HCT116 (cell line): ENCODE measurements around the gene KCNQ4. TPM values are rescaled to one million over a fixed set of nuclear protein-coding genes. Genes with fewer than 3 reads are reported as not detected.
A peak's percentile ranks its signal among the peaks of the same experiment; 100 is the strongest.

Experiments used
- ATAC-seq: fragments of 200-7000 bp; cut with Tn5 transposase; 2 replicates; pipeline ENCODE4 v1.9.1; 2020; ENCODE audit warnings: mild to moderate bottlenecking, moderate library complexity
- BruUV-seq: library from RNA; stranded (reverse); fragments of 400-500 nt; replicated peaks from 2 replicates; lab custom pipeline; 2021; lab: Mats Ljungman, UMichigan
- CTCF ChIA-PET: fragments of 300-600 bp; sonication (Branson Sonifier 250); formaldehyde crosslinking; loops from one replicate; lab custom pipeline; 2021; ENCODE audit warnings: antibody characterized with exemption; lab: Charles Lee
- POLR2A ChIA-PET: fragments of 300-600, 350-600 bp; sonication (Branson Sonifier 250); formaldehyde crosslinking; loops from one replicate; lab custom pipeline; 2021; ENCODE audit warnings: antibody characterized with exemption; lab: Charles Lee
- RAD21 ChIA-PET, 2 experiments: fragments of 300-600 bp; sonication (Branson Sonifier 250); formaldehyde crosslinking; loops; one replicate each; lab custom pipeline; 2023; ENCODE audit warnings: low total read pairs in 2 of 2; ENCODE audit not compliant: uncharacterized antibody in 2 of 2, unreplicated experiment in 2 of 2, low non-redundant PET in 1 of 2; lab: Charles Lee
- DNase-seq: peaks from one replicate; pipeline ENCODE4 v3.0.0-alpha.2; 2010; ENCODE audit warnings: low read depth, low spot score
- H2AFZ ChIP-seq: fragments of 200-600 bp; shearing (Covaris generic), sonication (generic); 2 replicates; pipeline ENCODE4 v1.6.1; 2017; ENCODE audit warnings: low read depth, mixed run types, mixed read lengths, antibody characterized with exemption, low read length; ENCODE audit not compliant: poor library complexity, severe bottlenecking
- H3K27ac ChIP-seq: 2 replicates; pipeline ENCODE4 v1.5.1; 2012; ENCODE audit warnings: low read depth, low read length
- H3K27me3 ChIP-seq: fragments of 200-600 bp; sonication (generic); 2 replicates; pipeline ENCODE4 v1.6.1; 2016; ENCODE audit warnings: mixed run types, low read length, mixed read lengths; ENCODE audit not compliant: insufficient read depth
- H3K36me3 ChIP-seq, 2 experiments: fragments of 200-500 bp in 1 of 2; fragments of 200-600 bp in 1 of 2; sonication (Bioruptor generic) in 1 of 2; sonication (generic) in 1 of 2; 2 replicates each; pipeline versions ENCODE4 v1.5.1 to v1.6.1; 2014 to 2016; ENCODE audit warnings: low read length in 2 of 2, inconsistent platforms in 1 of 2, mixed read lengths in 1 of 2, mixed run types in 1 of 2; ENCODE audit not compliant: insufficient read depth in 2 of 2, control insufficient read depth in 1 of 2
- H3K4me1 ChIP-seq, 2 experiments: fragments of 200-600 bp in 1 of 2; sonication (generic) in 1 of 2; 2 replicates each; pipeline versions ENCODE4 v1.5.1 to v1.6.1; 2012 to 2017; ENCODE audit warnings: low read length in 2 of 2, inconsistent platforms in 1 of 2, mild to moderate bottlenecking in 1 of 2, mixed read lengths in 1 of 2, mixed run types in 1 of 2, moderate library complexity in 1 of 2; ENCODE audit not compliant: insufficient read depth in 2 of 2, control insufficient read depth in 1 of 2
- H3K4me2 ChIP-seq: fragments of 200-600 bp; sonication (generic); 2 replicates; pipeline ENCODE4 v1.6.1; 2017; ENCODE audit warnings: mixed run types, low read length, mixed read lengths
- H3K4me3 ChIP-seq, 2 experiments: fragments of 200-600 bp in 1 of 2; sonication (generic) in 1 of 2; replicated peaks in 1 of 2; 2 replicates each; pipeline ENCODE4 v1.5.1; 2011 to 2016; ENCODE audit warnings: low read length in 2 of 2, control low read depth in 1 of 2, low read depth in 1 of 2, mild to moderate bottlenecking in 1 of 2, mixed read lengths in 1 of 2, mixed run types in 1 of 2
- H3K79me2 ChIP-seq: fragments of 200-600 bp; sonication (generic); 2 replicates; pipeline ENCODE4 v1.6.1; 2017; ENCODE audit warnings: mild to moderate bottlenecking, mixed run types, low read length, moderate library complexity, mixed read lengths; ENCODE audit not compliant: insufficient read depth
- H3K9ac ChIP-seq: fragments of 200-600 bp; sonication (generic); 2 replicates; pipeline ENCODE4 v1.6.1; 2016; ENCODE audit warnings: low read length, mixed read lengths
- H3K9me2 ChIP-seq: fragments of 200-600 bp; sonication (generic), shearing (Covaris generic); 2 replicates; pipeline ENCODE4 v1.6.1; 2017; ENCODE audit warnings: mixed run types, mild to moderate bottlenecking, moderate library complexity; ENCODE audit not compliant: insufficient read depth
- H3K9me3 ChIP-seq, 2 experiments: fragments of 200-500 bp in 1 of 2; fragments of 200-600 bp in 1 of 2; sonication (Bioruptor generic) in 1 of 2; sonication (generic) in 1 of 2; 2 replicates each; pipeline ENCODE4 v1.6.1; 2014 to 2017; ENCODE audit warnings: low read length in 2 of 2, mixed read lengths in 2 of 2, inconsistent platforms in 1 of 2, low read depth in 1 of 2, mild to moderate bottlenecking in 1 of 2, mixed run types in 1 of 2, moderate library complexity in 1 of 2; ENCODE audit not compliant: control insufficient read depth in 1 of 2, insufficient read depth in 1 of 2
- H4K20me1 ChIP-seq: fragments of 200-600 bp; sonication (generic), shearing (Covaris generic); 2 replicates; pipeline ENCODE4 v1.6.1; 2017; ENCODE audit warnings: mixed run types, mild to moderate bottlenecking, moderate library complexity; ENCODE audit not compliant: insufficient read depth
- CBX3 ChIP-seq: IDR thresholded peaks from 2 replicates; pipeline ENCODE4 v1.6.1; 2012; ENCODE audit warnings: low read depth
- CEBPB ChIP-seq: IDR thresholded peaks from 2 replicates; pipeline ENCODE4 v1.6.1; 2012; ENCODE audit warnings: low read depth
- ELF1 ChIP-seq: IDR thresholded peaks from 2 replicates; pipeline ENCODE4 v1.6.1; 2012; ENCODE audit warnings: low read depth, borderline replicate concordance
- EZH2 ChIP-seq: fragments of 200-600 bp; sonication (generic); IDR thresholded peaks from 2 replicates; pipeline ENCODE4 v1.6.1; 2017; ENCODE audit warnings: antibody characterized with exemption, mixed run types
- EZH2phosphoT487 ChIP-seq: fragments of 200-600 bp; IDR thresholded peaks from 2 replicates; pipeline ENCODE4 v1.6.1; 2018; ENCODE audit warnings: antibody characterized with exemption, borderline replicate concordance
- JUND ChIP-seq: IDR thresholded peaks from 2 replicates; pipeline ENCODE4 v1.6.1; 2012
- POLR2AphosphoS5 ChIP-seq: IDR thresholded peaks from 2 replicates; pipeline ENCODE4 v1.6.1; 2011; ENCODE audit warnings: mild to moderate bottlenecking, low read depth, low read length, moderate library complexity
- SP1 ChIP-seq: IDR thresholded peaks from 2 replicates; pipeline ENCODE4 v1.6.1; 2012; ENCODE audit warnings: low read depth
- SRF ChIP-seq: IDR thresholded peaks from 2 replicates; pipeline ENCODE4 v1.6.1; 2012; ENCODE audit warnings: low read depth
- ZFX ChIP-seq: fragments of 450-650 bp; IDR thresholded peaks from 2 replicates; pipeline ENCODE4 v1.6.1; 2017
- intact Hi-C: fragments of 100-400 bp; cut with micrococcal nuclease; formaldehyde crosslinking; loops from 2 replicates; pipeline ENCODE4 v1.10.0; 2022
- total RNA-seq: library from RNA; stranded (reverse); gene quantifications from one replicate; pipeline ENCODE4 v1.2.1, GENCODE V29; 2021; ENCODE audit not compliant: unreplicated experiment
- TF ChIP-seq, protein P1 (sequence below): IDR thresholded peaks from 2 replicates; pipeline ENCODE4 v1.6.1; 2011; ENCODE audit warnings: mild to moderate bottlenecking, low read length, moderate library complexity; ENCODE audit not compliant: insufficient replicate concordance; ENCODE audit errors: extremely low read depth

Gene KCNQ4
- total RNA-seq, 1 experiment from 2014 or later = 4.1 TPM

DNA sequence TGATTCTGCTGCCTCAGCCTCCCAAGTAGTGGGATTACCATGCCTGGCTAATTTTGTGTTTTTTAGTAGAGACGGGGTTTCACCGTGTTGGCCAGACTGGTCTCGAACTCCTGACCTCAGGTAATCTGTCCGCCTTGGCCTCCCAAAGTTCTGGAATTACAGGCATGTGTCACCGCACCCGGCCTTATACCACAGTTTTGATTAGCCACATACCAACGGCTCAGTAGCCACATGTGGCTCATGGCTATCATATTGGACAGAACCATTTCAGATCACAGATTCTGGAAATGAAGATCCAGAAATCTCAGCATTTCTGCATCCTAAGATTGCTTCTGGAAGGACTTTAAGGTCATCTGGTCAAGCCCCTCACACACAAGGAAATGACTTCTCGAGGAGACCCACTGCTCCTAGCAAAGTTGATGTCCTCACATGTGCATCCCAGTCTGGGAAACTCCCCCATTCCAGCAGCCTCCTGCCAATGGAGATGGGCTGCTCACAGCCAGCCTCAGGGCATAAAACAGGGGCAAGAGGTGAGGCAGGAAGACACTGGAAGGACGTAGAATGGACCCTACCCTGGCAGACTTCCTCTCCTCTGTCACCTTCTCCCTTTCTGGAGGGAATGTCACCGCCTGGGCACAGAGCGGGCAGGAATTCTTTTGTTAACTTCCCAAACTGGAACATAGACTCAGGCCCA is 96.0 kb downstream of the KCNQ4 start:
- intact Hi-C loops = no loop called here
- Histone ChIP-seq H3K27ac (no peak overlapping the region), H4K20me1 (no peaks in the 10 kb centered on the region)
- RAD21 ChIA-PET = no interaction called here
- TF ChIP-seq EZH2phosphoT487 (no peak), JUND (no peak), CEBPB (no peak), SP1 (no peak), CBX3 (no peak), SRF (no peak), ZFX (no peak), EZH2 (no peak), ELF1 (no peak), POLR2AphosphoS5 (no peak)
- TF ChIP-seq, protein P1, sequence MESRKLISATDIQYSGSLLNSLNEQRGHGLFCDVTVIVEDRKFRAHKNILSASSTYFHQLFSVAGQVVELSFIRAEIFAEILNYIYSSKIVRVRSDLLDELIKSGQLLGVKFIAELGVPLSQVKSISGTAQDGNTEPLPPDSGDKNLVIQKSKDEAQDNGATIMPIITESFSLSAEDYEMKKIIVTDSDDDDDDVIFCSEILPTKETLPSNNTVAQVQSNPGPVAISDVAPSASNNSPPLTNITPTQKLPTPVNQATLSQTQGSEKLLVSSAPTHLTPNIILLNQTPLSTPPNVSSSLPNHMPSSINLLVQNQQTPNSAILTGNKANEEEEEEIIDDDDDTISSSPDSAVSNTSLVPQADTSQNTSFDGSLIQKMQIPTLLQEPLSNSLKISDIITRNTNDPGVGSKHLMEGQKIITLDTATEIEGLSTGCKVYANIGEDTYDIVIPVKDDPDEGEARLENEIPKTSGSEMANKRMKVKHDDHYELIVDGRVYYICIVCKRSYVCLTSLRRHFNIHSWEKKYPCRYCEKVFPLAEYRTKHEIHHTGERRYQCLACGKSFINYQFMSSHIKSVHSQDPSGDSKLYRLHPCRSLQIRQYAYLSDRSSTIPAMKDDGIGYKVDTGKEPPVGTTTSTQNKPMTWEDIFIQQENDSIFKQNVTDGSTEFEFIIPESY = no peak
- TF ChIP-seq, all 23 proteins: peak for 0
- Histone ChIP-seq H3K4me1 (peaks cover 35 to 68% of the 10 kb centered on the region in 2 experiments), H3K9me2 (no peaks in the 10 kb centered on the region), H3K79me2 (no peaks in the 10 kb centered on the region), H3K27me3 (no peaks in the 10 kb centered on the region), H2AFZ (peak overlapping the region; percentile 38), H3K4me3 (no peak overlapping the region), H3K4me2 (0 out of 2 replicates have a peak overlapping the region, but pooled peaks have one; percentile 5), H3K9me3 (no peaks in the 10 kb centered on the region), H3K9ac (peak overlapping the region; percentile 2; the same call in 1 of the 2 replicates), H3K36me3 (no peaks in the 10 kb centered on the region)
- ATAC-seq (no peak), DNase-seq (no peak)
- POLR2A ChIA-PET = no interaction called here
- CTCF ChIA-PET = interaction anchor here (1.0 kb wide), 1 partner anchor 69 kb away, joined by 3 read pairs; no protein-coding TSS in a partner anchor
- BruUV-seq = no TSS peak
